ENCODE measurements around the gene SEMA3G.

DNA sequence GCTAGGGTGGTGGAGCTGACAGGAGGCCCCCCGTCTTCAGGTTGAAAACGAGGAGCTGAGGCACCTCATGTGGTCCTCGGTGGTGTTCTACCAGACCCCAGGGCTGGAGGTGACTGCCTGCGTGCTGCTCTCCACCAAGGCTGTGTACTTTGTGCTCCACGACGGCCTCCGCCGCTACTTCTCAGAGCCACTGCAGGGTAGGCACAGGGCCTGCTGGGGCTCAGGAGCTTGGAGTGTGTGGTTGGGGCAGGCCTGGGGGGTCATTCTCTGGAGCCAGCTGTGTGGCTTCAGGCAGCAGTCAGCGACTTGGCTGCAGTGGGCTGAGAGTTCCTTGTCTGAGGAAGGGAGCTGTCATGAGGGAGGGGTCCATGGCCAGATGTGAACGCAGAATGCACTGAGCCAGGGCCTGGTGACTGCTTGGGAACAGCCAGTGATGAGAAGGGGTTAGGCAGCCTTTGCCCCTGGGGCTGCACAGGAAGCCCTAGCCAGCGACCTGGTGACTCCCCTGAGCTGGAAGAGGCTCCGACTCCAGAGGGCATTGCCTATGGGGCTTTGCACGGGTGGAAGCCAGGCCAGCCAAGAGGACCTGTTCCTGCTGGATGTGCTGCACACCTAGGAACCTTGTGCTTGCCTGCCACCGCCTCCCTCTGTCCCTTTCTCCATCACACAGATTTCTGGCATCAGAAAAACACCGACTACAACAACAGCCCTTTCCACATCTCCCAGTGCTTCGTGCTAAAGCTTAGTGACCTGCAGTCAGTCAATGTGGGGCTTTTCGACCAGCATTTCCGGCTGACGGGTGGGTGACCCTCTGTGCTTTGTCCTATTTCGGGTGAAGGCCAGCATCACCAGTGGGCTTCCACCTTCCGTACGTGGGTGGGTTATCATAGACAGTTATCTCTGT, 45.4 kb upstream of the SEMA3G start:
- no peak for TF ChIP-seq CTCF (optimal IDR thresholded peaks at IDR 0.05 in 1 of 3, IDR thresholded peaks at IDR 0.05 in 1 of 3, conservative IDR thresholded peaks at IDR 0.05 in 1 of 3; ENCODE audit: extremely low read depth in 1 of 3, insufficient read depth in 2 of 3, low read length in 3 of 3)
- TF ChIP-seq EZH2 (IDR thresholded peaks at IDR 0.05; ENCODE audit: low read length): no peak
